ENCODE measurements around the gene DNAJC10.

Gene DNAJC10

GRCh38 chr2:182792441-182792840, 76.4 kb downstream of the DNAJC10 start:
- DNase-seq, result no peak

- no peak for DNase-seq
Measured at GRCh38 chr2:182798736-182799135, 82.7 kb downstream of the DNAJC10 start.

GRCh38 chr2:182804128-182804527, 88.1 kb downstream of the DNAJC10 start:
- no peak for DNase-seq

- no peak for DNase-seq
Measured at GRCh38 chr2:182807319-182807718, 91.3 kb downstream of the DNAJC10 start.

- DNase-seq, result no peak
Measured at GRCh38 chr2:182810087-182810486, 94.0 kb downstream of the DNAJC10 start.

- no peak for DNase-seq
Measured at GRCh38 chr2:182814380-182814779, 98.3 kb downstream of the DNAJC10 start.

GRCh38 chr2:182814804-182815203, 98.7 kb downstream of the DNAJC10 start:
- no peak for DNase-seq

GRCh38 chr2:182816866-182817265, 100.8 kb downstream of the DNAJC10 start:
- no peak for DNase-seq

GRCh38 chr2:182817558-182817957, 101.5 kb downstream of the DNAJC10 start:
- no peak for DNase-seq

- no peak for DNase-seq
Measured at GRCh38 chr2:182818501-182818900, 102.4 kb downstream of the DNAJC10 start.

GRCh38 chr2:182818925-182819324, 102.9 kb downstream of the DNAJC10 start:
- no peak for DNase-seq

GRCh38 chr2:182819412-182819811, 103.4 kb downstream of the DNAJC10 start:
- no peak for DNase-seq

- no peak for DNase-seq
Measured at GRCh38 chr2:182821182-182821581, 105.1 kb downstream of the DNAJC10 start.

GRCh38 chr2:182822733-182823132, 106.7 kb downstream of the DNAJC10 start:
- DNase-seq, result no peak

GRCh38 chr2:182824056-182824766, 108.2 kb downstream of the DNAJC10 start:
- no peak for DNase-seq

- DNase-seq, result no peak
Measured at GRCh38 chr2:182824767-182825158, 108.7 kb downstream of the DNAJC10 start.

- no peak for DNase-seq
Measured at GRCh38 chr2:182826064-182826463, 110.0 kb downstream of the DNAJC10 start.

GRCh38 chr2:182826496-182826895, 110.4 kb downstream of the DNAJC10 start:
- no peak for DNase-seq

- no peak for DNase-seq
Measured at GRCh38 chr2:182827182-182827879, 111.3 kb downstream of the DNAJC10 start.

GRCh38 chr2:182831101-182831500, 115.0 kb downstream of the DNAJC10 start:
- no peak for DNase-seq

- DNase-seq, result no peak
Measured at GRCh38 chr2:182831921-182832320, 115.9 kb downstream of the DNAJC10 start.

- DNase-seq, result no peak
Measured at GRCh38 chr2:182833084-182833854, 117.2 kb downstream of the DNAJC10 start.

GRCh38 chr2:182834293-182834692, 118.2 kb downstream of the DNAJC10 start:
- no peak for DNase-seq

GRCh38 chr2:182836451-182836850, 120.4 kb downstream of the DNAJC10 start:
- no peak for DNase-seq
